ENCODE results near the gene INPP5K.

The INPP5K gene

GRCh38 chr17:1484676-1485422 lies 31.6 kb downstream of the INPP5K start:
- DNase-seq: peak in 1 of 2 donors; percentile 26

- DNase-seq: no peak
These were observed 32.3 kb downstream of the INPP5K start for GRCh38 chr17:1484060-1484535.

- no peak for DNase-seq
These were observed 33.7 kb downstream of the INPP5K start for GRCh38 chr17:1482680-1483079.

- DNase-seq: no peak
These were observed 34.7 kb downstream of the INPP5K start for GRCh38 chr17:1481736-1482135.

GRCh38 chr17:1480747-1481465 lies 35.5 kb downstream of the INPP5K start:
- no peak for DNase-seq

- DNase-seq: no peak
These were observed 38.0 kb downstream of the INPP5K start for GRCh38 chr17:1478418-1478817.

GRCh38 chr17:1475321-1475854 lies 41.0 kb downstream of the INPP5K start:
- DNase-seq: no peak

- no peak for DNase-seq
These were observed 41.8 kb downstream of the INPP5K start for GRCh38 chr17:1474402-1475189.

GRCh38 chr17:1473841-1474240 lies 42.6 kb downstream of the INPP5K start:
- no peak for DNase-seq

- DNase-seq: peak in 1 of 2 donors; percentile 27
These were observed 43.2 kb downstream of the INPP5K start for GRCh38 chr17:1473170-1473569.

GRCh38 chr17:1471911-1472821 lies 44.2 kb downstream of the INPP5K start:
- DNase-seq: no peak

- DNase-seq: no peak
These were observed 44.9 kb downstream of the INPP5K start for GRCh38 chr17:1471490-1471889.

- no peak for DNase-seq
These were observed 45.5 kb downstream of the INPP5K start for GRCh38 chr17:1470755-1471462.

- no peak for DNase-seq
These were observed 46.2 kb downstream of the INPP5K start for GRCh38 chr17:1470071-1470754.

GRCh38 chr17:1469231-1469852 lies 47.1 kb downstream of the INPP5K start:
- no peak for DNase-seq

GRCh38 chr17:1467898-1468492 lies 48.4 kb downstream of the INPP5K start:
- no peak for DNase-seq

GRCh38 chr17:1467258-1467657 lies 49.2 kb downstream of the INPP5K start:
- no peak for DNase-seq

- no peak for DNase-seq
These were observed 52.2 kb downstream of the INPP5K start for GRCh38 chr17:1464186-1464585.

GRCh38 chr17:1462164-1463112 lies 54.0 kb downstream of the INPP5K start:
- peak in 1 of 2 donors; percentile 36 for DNase-seq

Data from stimulated activated CD4-positive, alpha-beta T cell treated with anti-CD3 and anti-CD28 coated beads, Interleukin-2, amount 100 ng/mL, for 24 hours (primary cell).